GM12874 (cell line): ENCODE measurements around the gene PAOX.

Experiments used
- TF ChIP-seq, protein P1 (sequence below): IDR thresholded peaks from 2 replicates; pipeline ENCODE4 v1.5.1; 2011; ENCODE audit warnings: low read depth, mild to moderate bottlenecking, control low read depth, low read length, moderate library complexity; ENCODE audit not compliant: insufficient read depth

The PAOX gene

DNA sequence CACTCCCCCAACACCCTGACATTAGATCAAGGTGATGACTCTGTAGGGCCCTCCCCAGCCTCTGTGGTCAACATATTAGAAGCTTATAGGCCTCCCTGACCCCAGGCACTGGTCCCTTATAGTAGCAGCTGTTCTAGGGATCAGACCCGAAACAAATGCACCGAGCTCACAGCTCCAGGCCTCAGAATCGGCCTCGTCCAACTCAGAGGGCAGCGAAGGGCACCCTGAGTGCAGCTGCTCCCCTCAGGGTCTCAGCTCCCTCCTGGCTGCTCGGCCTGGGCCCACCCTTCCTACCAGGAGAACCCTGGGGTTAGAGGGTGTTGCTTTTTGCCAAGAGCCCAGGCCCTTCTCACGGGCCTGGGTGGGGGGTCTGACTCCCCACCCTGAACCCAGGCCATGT, 10.9 kb upstream of the PAOX start:
- TF ChIP-seq, protein P1, sequence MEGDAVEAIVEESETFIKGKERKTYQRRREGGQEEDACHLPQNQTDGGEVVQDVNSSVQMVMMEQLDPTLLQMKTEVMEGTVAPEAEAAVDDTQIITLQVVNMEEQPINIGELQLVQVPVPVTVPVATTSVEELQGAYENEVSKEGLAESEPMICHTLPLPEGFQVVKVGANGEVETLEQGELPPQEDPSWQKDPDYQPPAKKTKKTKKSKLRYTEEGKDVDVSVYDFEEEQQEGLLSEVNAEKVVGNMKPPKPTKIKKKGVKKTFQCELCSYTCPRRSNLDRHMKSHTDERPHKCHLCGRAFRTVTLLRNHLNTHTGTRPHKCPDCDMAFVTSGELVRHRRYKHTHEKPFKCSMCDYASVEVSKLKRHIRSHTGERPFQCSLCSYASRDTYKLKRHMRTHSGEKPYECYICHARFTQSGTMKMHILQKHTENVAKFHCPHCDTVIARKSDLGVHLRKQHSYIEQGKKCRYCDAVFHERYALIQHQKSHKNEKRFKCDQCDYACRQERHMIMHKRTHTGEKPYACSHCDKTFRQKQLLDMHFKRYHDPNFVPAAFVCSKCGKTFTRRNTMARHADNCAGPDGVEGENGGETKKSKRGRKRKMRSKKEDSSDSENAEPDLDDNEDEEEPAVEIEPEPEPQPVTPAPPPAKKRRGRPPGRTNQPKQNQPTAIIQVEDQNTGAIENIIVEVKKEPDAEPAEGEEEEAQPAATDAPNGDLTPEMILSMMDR, result no peak

- TF ChIP-seq, protein P1, result no peak
Measured at GRCh38 chr10:133370030-133370786, 8.9 kb upstream of the PAOX start.

GRCh38 chr10:133372507-133372906, 6.6 kb upstream of the PAOX start:
- TF ChIP-seq, protein P1, result no peak

DNA sequence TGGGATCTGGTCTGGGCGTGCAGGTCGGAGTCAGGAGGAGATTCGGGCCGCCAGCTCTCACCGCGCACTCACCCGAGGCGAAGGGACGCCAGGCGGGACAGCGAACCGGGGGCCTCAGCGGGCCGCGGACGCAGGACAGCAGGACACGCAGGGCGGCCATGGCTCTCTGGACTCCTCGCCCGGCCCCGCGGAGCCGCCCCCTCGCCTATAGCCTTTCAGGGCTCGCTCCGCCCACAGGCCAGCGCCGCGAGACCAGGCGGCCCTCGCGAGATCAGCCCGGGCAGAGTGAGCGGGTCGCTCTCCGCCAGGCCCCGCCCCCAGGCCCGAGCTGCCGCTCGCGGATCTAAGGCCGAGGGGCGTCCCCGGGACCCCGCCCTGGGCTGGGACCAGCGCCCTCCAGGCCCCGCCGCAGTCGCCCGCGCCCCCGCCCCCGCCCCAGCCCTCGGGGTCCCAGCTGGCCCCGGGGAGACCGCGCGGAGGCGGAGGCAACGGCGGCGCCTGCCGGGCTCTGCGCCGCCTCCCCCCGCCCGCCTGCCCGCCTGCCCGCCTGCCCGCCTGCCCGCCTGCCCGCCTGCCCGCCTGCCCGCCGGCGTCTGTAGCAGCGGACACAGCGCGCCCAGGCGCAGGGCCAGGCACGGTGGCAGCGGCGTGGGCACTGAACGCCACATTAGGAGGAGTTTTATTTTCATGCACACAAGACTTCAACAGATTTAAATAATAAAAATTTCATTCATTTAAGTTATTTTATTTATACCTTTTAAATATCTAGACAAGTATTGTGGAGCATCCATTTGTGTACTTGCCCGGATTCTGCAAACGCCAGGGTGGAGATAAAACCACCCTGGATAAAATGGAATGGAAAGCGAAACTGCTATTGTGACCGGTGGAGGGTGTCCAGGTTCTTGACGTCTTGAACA, 5.6 kb upstream of the PAOX start, which contains the start of gene ECHS1:
Gene ECHS1 (minus strand): TSS at position 181 of the 917 bp plus-strand sequence. CDS start 21 bp downstream, at position 160.
- TF ChIP-seq, protein P1, result no peak

GRCh38 chr10:133375357-133376115, 3.5 kb upstream of the PAOX start:
- TF ChIP-seq, protein P1, result no peak

- TF ChIP-seq, protein P1, result no peak
Measured at GRCh38 chr10:133377025-133377817, 1.8 kb upstream of the PAOX start.
